ENCODE results near the gene USP3.

The USP3 gene

GRCh38 chr15:63598473-63599400 lies 94.3 kb downstream of the USP3 start:
- Histone ChIP-seq H3K27me3 (ENCODE audit: insufficient read depth, low read length, poor library complexity, severe bottlenecking) (no peaks in the 10 kb centered on the region), H3K4me2 (ENCODE audit: low read depth, low read length, poor library complexity, severe bottlenecking) (peak overlapping the region; percentile 94), H4K20me1 (ENCODE audit: insufficient read depth, low read length, poor library complexity, severe bottlenecking) (no peaks in the 10 kb centered on the region), H3K9me2 (replicated peaks; ENCODE audit: low read depth, low read length) (no peaks in the 10 kb centered on the region), H3K4me3 (ENCODE audit: low read length, poor library complexity, severe bottlenecking) (peak overlapping the region; percentile 84), H3K9ac (ENCODE audit: low read depth, low read length, poor library complexity, severe bottlenecking) (peak overlapping the region; percentile 95), H3K79me2 (ENCODE audit: insufficient read depth, low read length) (peaks cover 12% of the 10 kb centered on the region), H3K36me3 (ENCODE audit: insufficient read depth, low read length) (peaks cover 7% of the 10 kb centered on the region; the same call in 1 of the 2 replicates), H3K4me1 (ENCODE audit: insufficient read depth, low read length, poor library complexity, severe bottlenecking) (peaks cover 32% of the 10 kb centered on the region), H3K9me3 (ENCODE audit: insufficient read depth, low read depth, low read length) (no peaks in the 10 kb centered on the region), H2AFZ (ENCODE audit: low read length) (no peak overlapping the region), H3F3A (ENCODE audit: low read depth) (no peaks in the 10 kb centered on the region)
- no peak for TF ChIP-seq EZH2phosphoT487 (IDR thresholded peaks at IDR 0.05; ENCODE audit: borderline replicate concordance)
- TF ChIP-seq, protein P1, sequence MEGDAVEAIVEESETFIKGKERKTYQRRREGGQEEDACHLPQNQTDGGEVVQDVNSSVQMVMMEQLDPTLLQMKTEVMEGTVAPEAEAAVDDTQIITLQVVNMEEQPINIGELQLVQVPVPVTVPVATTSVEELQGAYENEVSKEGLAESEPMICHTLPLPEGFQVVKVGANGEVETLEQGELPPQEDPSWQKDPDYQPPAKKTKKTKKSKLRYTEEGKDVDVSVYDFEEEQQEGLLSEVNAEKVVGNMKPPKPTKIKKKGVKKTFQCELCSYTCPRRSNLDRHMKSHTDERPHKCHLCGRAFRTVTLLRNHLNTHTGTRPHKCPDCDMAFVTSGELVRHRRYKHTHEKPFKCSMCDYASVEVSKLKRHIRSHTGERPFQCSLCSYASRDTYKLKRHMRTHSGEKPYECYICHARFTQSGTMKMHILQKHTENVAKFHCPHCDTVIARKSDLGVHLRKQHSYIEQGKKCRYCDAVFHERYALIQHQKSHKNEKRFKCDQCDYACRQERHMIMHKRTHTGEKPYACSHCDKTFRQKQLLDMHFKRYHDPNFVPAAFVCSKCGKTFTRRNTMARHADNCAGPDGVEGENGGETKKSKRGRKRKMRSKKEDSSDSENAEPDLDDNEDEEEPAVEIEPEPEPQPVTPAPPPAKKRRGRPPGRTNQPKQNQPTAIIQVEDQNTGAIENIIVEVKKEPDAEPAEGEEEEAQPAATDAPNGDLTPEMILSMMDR (conservative IDR thresholded peaks at IDR 0.05; ENCODE audit: low read length): no peak

- Histone ChIP-seq H3K9me3 (ENCODE audit: insufficient read depth, low read depth, low read length) (no peaks in the 10 kb centered on the region), H2AFZ (ENCODE audit: low read length) (peak overlapping the region; percentile 92), H3K9me2 (replicated peaks; ENCODE audit: low read depth, low read length) (no peaks in the 10 kb centered on the region), H3K79me2 (ENCODE audit: insufficient read depth, low read length) (peaks cover 12% of the 10 kb centered on the region), H3K4me1 (ENCODE audit: insufficient read depth, low read length, poor library complexity, severe bottlenecking) (peaks cover 32% of the 10 kb centered on the region), H3K27me3 (ENCODE audit: insufficient read depth, low read length, poor library complexity, severe bottlenecking) (no peaks in the 10 kb centered on the region), H3K4me3 (ENCODE audit: low read length, poor library complexity, severe bottlenecking) (peak overlapping the region; percentile 84), H3K4me2 (ENCODE audit: low read depth, low read length, poor library complexity, severe bottlenecking) (peak overlapping the region; percentile 94), H3K9ac (ENCODE audit: low read depth, low read length, poor library complexity, severe bottlenecking) (peak overlapping the region; percentile 95), H4K20me1 (ENCODE audit: insufficient read depth, low read length, poor library complexity, severe bottlenecking) (no peaks in the 10 kb centered on the region), H3K36me3 (ENCODE audit: insufficient read depth, low read length) (no peaks in the 10 kb centered on the region), H3F3A (ENCODE audit: low read depth) (no peaks in the 10 kb centered on the region)
- TF ChIP-seq EZH2phosphoT487 (IDR thresholded peaks at IDR 0.05; ENCODE audit: borderline replicate concordance): no peak
- TF ChIP-seq, protein P1 (conservative IDR thresholded peaks at IDR 0.05; ENCODE audit: low read length): peak; percentile 51
Measured at GRCh38 chr15:63599401-63600000, 95.1 kb downstream of the USP3 start.

DNA sequence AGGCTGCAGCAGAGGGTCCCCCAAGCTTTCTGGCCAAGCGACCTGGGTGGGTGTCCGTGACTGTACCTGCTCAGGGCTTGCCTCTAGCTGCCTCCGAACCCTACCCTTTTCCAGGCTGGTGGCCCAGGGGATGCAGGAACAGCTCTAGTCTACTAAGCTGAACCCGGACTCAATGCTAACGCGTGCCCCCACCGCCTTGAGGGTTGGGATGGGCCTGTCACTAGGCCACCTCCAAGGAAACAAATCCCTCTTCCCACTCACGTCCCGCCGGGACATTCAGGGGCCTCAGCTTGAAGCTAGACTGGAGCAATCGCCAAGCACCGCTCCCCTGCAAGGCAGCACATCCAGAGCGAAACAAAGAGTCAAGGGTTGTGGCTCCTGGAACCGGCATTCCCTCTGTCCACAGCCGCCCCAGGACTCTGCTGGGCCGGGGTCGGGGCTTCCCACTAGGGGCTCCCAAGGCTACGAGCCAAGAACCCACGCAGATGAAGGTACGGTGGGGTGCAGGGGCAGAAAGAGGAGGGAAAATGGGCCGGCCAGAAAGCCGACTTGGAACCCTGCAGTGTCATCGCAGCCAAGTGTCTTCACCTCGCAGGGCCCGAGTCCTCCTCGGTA lies 95.7 kb downstream of the USP3 start:
- peak overlapping the region; percentile 92 for H2AFZ ChIP-seq (ENCODE audit: low read length)
- H3K79me2 ChIP-seq (ENCODE audit: insufficient read depth, low read length): peaks cover 12% of the 10 kb centered on the region
- H4K20me1 ChIP-seq (ENCODE audit: insufficient read depth, low read length, poor library complexity, severe bottlenecking): no peaks in the 10 kb centered on the region
- H3K9me2 ChIP-seq (replicated peaks; ENCODE audit: low read depth, low read length): no peaks in the 10 kb centered on the region
- no peaks in the 10 kb centered on the region for H3K9me3 ChIP-seq (ENCODE audit: insufficient read depth, low read depth, low read length)
- peaks cover 32% of the 10 kb centered on the region for H3K4me1 ChIP-seq (ENCODE audit: insufficient read depth, low read length, poor library complexity, severe bottlenecking)
- no peaks in the 10 kb centered on the region for H3K27me3 ChIP-seq (ENCODE audit: insufficient read depth, low read length, poor library complexity, severe bottlenecking)
- H3K9ac ChIP-seq (ENCODE audit: low read depth, low read length, poor library complexity, severe bottlenecking): peak overlapping the region; percentile 95
- no peaks in the 10 kb centered on the region for H3K36me3 ChIP-seq (ENCODE audit: insufficient read depth, low read length)
- no peak for TF ChIP-seq EZH2phosphoT487 (IDR thresholded peaks at IDR 0.05; ENCODE audit: borderline replicate concordance)
- TF ChIP-seq, protein P1 (conservative IDR thresholded peaks at IDR 0.05; ENCODE audit: low read length): no peak
- no peaks in the 10 kb centered on the region for H3F3A ChIP-seq (ENCODE audit: low read depth)
- peak overlapping the region; percentile 94 for H3K4me2 ChIP-seq (ENCODE audit: low read depth, low read length, poor library complexity, severe bottlenecking)
- peak overlapping the region; percentile 84 for H3K4me3 ChIP-seq (ENCODE audit: low read length, poor library complexity, severe bottlenecking)
